SK-N-SH treated with all-trans-retinoic acid at 6 μM for 48 hours (cell line): Measurements from ENCODE around the gene PPP1R14B.

ENCODE experiments used
- BACH2 ChIP-seq: fragments of 250-450 bp; sonication (Bioruptor Pico); IDR thresholded peaks from 2 replicates; pipeline ENCODE4 v1.9.0; 2021; ENCODE audit warnings: mild to moderate bottlenecking, borderline replicate concordance
- CREB5 ChIP-seq: fragments of 250-450 bp; sonication (Bioruptor Pico); IDR thresholded peaks from 2 replicates; pipeline ENCODE4 v1.5.1; 2020; ENCODE audit warnings: low read depth, mild to moderate bottlenecking, moderate library complexity
- OSR1 ChIP-seq: fragments of 250-450 bp; sonication (Bioruptor Pico); IDR thresholded peaks from 2 replicates; pipeline ENCODE4 v1.8.0; 2022; ENCODE audit warnings: moderate library complexity, mild to moderate bottlenecking, inconsistent platforms
- PATZ1 ChIP-seq: fragments of 250-450 bp; sonication (Bioruptor Pico); IDR thresholded peaks from 2 replicates; pipeline ENCODE4 v1.8.0; 2020; ENCODE audit warnings: mild to moderate bottlenecking, moderate library complexity, borderline replicate concordance
- RARB ChIP-seq: fragments of 250-450 bp; sonication (Bioruptor Pico); IDR thresholded peaks from 2 replicates; pipeline ENCODE4 v1.8.0; 2021; ENCODE audit warnings: mild to moderate bottlenecking, moderate library complexity
- TCF4 ChIP-seq: fragments of 250-450 bp; sonication (Bioruptor Pico); IDR thresholded peaks from 2 replicates; pipeline ENCODE4 v1.8.0; 2021; ENCODE audit warnings: mild to moderate bottlenecking, moderate library complexity, borderline replicate concordance
- TSHZ2 ChIP-seq: fragments of 250-450 bp; sonication (Bioruptor Pico); IDR thresholded peaks from 2 replicates; pipeline ENCODE4 v1.5.0; 2020; ENCODE audit warnings: mild to moderate bottlenecking, moderate library complexity
- ZFP30 ChIP-seq: fragments of 450-650 bp; formaldehyde crosslinking; IDR thresholded peaks from 2 replicates; pipeline ENCODE4 v1.5.0; 2022; ENCODE audit warnings: mild to moderate bottlenecking, moderate library complexity
- ZNF565 ChIP-seq: fragments of 450-650 bp; formaldehyde crosslinking; conservative IDR thresholded peaks from 2 replicates; pipeline ENCODE4 v1.5.0; 2020; ENCODE audit warnings: low read depth, mild to moderate bottlenecking, moderate library complexity
- ZNF70 ChIP-seq: fragments of 450-650 bp; formaldehyde crosslinking; IDR thresholded peaks from 2 replicates; pipeline ENCODE4 v1.5.0; 2020; ENCODE audit warnings: mild to moderate bottlenecking, moderate library complexity

- TF ChIP-seq RARB: no peak
- no peak for TF ChIP-seq ZNF70 (CRISPR knock-in tag)
- no peak for TF ChIP-seq CREB5 (CRISPR knock-in tag)
- TF ChIP-seq BACH2 (CRISPR knock-in tag): no peak
- TF ChIP-seq TSHZ2 (CRISPR knock-in tag): no peak
- no peak for TF ChIP-seq ZNF565
- no peak for TF ChIP-seq ZFP30 (CRISPR knock-in tag)
- no peak for TF ChIP-seq PATZ1 (CRISPR knock-in tag)
- TF ChIP-seq TCF4 (CRISPR knock-in tag): no peak
- no peak for TF ChIP-seq OSR1 (CRISPR knock-in tag)
Observed at GRCh38 chr11:64239662-64240434, 6.9 kb downstream of the PPP1R14B start.
